Umbilical cord (tissue), 2 donors: Measurements from ENCODE around the gene GLS. TPM values are rescaled to one million over a fixed set of nuclear protein-coding genes. Genes with fewer than 3 reads are reported as not detected.
"Not testable (repeated sequence)": the region's sequence is repeated elsewhere in the genome, so short reads cannot be mapped to it uniquely, and the experiment has no call there.

Experiments
- DNase-seq: peaks from one replicate; pipeline ENCODE4 v3.0.0-alpha.2; 2015; ENCODE audit warnings: low spot score
- total RNA-seq: library from RNA; depleted of rRNA; stranded (reverse); fragments of >200 nt; gene quantifications from one replicate; pipeline ENCODE4 v1.2.3, GENCODE V29; 2014; ENCODE audit warnings: low replicate concordance; ENCODE audit not compliant: insufficient read depth

GLS gene
- total RNA-seq, 1 donor from 2014 or later, result 729 TPM

GRCh38 chr2:190929919-190930318 is 49.3 kb downstream of the GLS start:
- DNase-seq, result no peak

GRCh38 chr2:190930411-190930810 is 49.8 kb downstream of the GLS start:
- DNase-seq, result no peak

- DNase-seq, result no peak
These were observed 51.9 kb downstream of the GLS start for GRCh38 chr2:190932514-190932913.

GRCh38 chr2:190933361-190933760 is 52.7 kb downstream of the GLS start:
- DNase-seq, result no peak

- DNase-seq, result no peak
These were observed 54.4 kb downstream of the GLS start for GRCh38 chr2:190935054-190935453.

GRCh38 chr2:190938771-190939335 is 58.2 kb downstream of the GLS start:
- DNase-seq, result peak; percentile 19

GRCh38 chr2:190940454-190940853 is 59.8 kb downstream of the GLS start:
- DNase-seq, result peak; percentile 20

GRCh38 chr2:190941571-190941970 is 61.0 kb downstream of the GLS start:
- DNase-seq, result no peak

GRCh38 chr2:190942697-190943096 is 62.1 kb downstream of the GLS start:
- DNase-seq, result no peak

GRCh38 chr2:190943706-190944105 is 63.1 kb downstream of the GLS start:
- no peak for DNase-seq

GRCh38 chr2:190947141-190947540 is 66.5 kb downstream of the GLS start:
- DNase-seq, result peak; percentile 78

- DNase-seq, result peak; percentile 59
These were observed 67.2 kb downstream of the GLS start for GRCh38 chr2:190947711-190948251.

GRCh38 chr2:190948671-190949070 is 68.0 kb downstream of the GLS start:
- DNase-seq, result no peak

GRCh38 chr2:190950566-190950991 is 70.0 kb downstream of the GLS start:
- DNase-seq, result no peak

GRCh38 chr2:190953257-190953656 is 72.6 kb downstream of the GLS start:
- DNase-seq, result no peak

GRCh38 chr2:190959911-190960788 is 79.5 kb downstream of the GLS start:
- DNase-seq, result no peak

- not testable (repeated sequence) for DNase-seq
These were observed 80.5 kb downstream of the GLS start for GRCh38 chr2:190961117-190961516.

- no peak for DNase-seq
These were observed 81.4 kb downstream of the GLS start for GRCh38 chr2:190961918-190962487.

GRCh38 chr2:190963088-190963487 is 82.5 kb downstream of the GLS start:
- no peak for DNase-seq

GRCh38 chr2:190964170-190964795 is 83.7 kb downstream of the GLS start:
- no peak for DNase-seq

GRCh38 chr2:190965580-190966222 is 85.1 kb downstream of the GLS start:
- no peak for DNase-seq

GRCh38 chr2:190968522-190968921 is 87.9 kb downstream of the GLS start:
- DNase-seq, result no peak
